CMK (cell line): ENCODE results near the gene SUCLG1.
"Not testable (repeated sequence)": the region's sequence is repeated elsewhere in the genome, so short reads cannot be mapped to it uniquely, and the experiment has no call there.

Experiments
- DNase-seq: peaks from one replicate; pipeline ENCODE4 v3.0.0-alpha.2; 2010; ENCODE audit warnings: low read depth

Gene SUCLG1

DNA sequence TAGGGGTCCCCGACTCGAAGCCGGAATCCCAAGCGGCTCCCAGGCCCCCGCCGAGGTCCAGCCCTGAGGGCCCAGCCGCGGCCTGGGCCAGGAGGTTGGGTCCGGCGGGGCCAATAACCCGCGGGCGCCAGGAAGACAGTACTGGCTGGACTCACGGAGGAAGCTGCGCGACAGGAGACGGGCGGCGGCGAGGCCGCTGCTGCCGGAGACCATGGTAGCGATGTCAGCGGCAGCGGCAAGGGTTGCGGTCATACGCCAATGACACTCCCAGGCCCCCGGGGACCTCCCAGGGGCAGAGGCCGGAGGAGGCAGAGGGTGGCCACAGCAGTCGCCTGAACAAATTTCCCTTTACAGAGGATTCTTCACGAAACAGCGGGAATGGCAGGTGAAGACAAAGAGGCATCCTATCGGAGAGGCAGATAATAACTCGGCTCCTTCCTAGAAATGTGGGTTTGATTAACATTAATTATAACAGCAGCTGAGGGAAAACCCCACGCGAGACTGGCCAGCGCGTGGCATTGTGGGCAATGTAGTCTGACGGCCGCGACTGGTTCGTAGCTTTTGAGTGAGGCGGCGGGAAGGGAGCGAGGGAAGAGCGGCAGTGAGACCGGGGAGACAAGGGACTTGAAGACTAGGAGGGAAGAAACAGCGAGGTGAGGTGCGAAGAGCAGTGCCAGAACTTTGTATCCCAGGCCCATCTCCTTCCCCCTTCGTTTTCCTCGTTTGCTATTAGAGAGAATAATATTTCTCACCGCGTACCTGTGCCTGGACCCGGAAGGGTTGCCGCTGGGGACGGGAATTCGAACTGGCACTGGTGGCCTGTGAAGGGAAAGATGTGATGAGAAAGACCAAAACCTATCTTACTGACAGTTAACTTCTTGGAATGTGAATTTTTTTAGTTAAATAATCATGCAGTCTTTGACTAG lies at the start of gene SUCLG1:
Gene SUCLG1, minus strand, starts transcription at position 263 of the 926 bp plus-strand sequence. Its CDS starts 11 bp downstream, at position 252.
- DNase-seq = peak; percentile 71

- DNase-seq = no peak
These were observed 39.2 kb upstream of the SUCLG1 start for GRCh38 chr2:84498150-84498799.

DNA sequence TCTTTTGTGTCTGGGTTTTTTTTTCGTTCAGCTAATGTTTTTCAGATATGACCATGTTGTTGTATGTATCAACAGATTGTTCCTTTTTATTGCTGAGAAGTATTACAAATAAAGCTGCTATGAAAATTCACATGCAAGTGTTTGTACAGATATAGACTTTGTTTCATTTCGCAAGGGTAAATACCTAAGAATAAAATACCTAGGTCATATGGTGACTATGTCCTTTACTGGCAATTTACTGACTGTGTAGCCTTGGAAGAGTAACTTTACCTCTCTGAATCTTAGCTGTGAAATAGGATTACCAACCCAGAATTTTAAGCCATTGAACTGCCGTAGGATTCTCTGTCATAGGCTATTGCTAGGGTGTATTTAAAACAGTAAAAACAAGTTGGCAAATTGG lies 38.2 kb upstream of the SUCLG1 start:
- no peak for DNase-seq

GRCh38 chr2:84496386-84496785 lies 37.3 kb upstream of the SUCLG1 start:
- DNase-seq = no peak

DNA sequence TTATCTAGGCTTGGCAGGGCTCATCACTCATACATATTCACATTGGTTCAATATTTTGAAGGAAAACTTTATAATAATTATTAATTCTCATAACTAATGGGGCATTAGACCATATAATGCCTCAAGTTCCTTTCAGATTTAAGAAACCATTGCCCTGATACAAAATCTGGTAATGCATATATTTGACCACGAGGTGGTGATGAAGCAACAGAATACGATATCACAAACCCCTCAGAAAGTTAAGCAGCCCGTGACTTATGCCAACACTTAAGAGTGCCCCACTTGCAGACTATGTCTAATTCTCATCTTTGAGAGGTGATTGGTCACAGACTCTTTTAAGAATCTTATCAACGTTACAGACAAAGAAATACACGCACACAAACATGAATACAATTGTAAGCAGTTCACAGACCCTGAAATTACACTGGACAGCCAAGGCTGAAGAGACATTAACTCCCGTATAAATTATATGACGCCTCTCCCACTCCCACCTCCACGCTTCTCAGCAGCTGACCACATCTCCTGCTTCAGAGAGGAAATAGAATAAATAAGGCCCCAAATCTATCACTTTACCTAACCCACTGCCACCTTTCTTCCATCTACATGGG lies 36.6 kb upstream of the SUCLG1 start:
- no peak for DNase-seq

GRCh38 chr2:84494070-84494469 lies 35.0 kb upstream of the SUCLG1 start:
- DNase-seq = no peak

- no peak for DNase-seq
These were observed 34.4 kb upstream of the SUCLG1 start for GRCh38 chr2:84493514-84493913.

DNA sequence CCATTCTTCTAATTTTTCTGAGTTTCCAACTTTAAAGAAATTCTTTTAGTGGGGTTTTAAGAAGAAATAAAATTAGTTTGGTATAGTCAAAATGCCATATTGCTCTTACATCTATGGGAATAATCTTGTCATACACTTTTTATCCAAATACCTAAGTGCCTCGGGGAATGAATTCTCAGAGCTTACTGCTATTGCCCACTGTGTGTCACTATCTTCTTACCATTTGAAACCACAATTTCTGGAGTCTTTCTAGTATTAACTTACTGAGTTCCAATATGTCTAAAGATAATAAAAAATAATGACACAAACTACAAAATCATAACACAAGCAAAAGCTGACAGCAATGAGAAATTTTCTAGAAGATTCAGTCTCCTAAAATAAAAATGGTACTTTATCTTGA lies 33.5 kb upstream of the SUCLG1 start:
- no peak for DNase-seq

DNA sequence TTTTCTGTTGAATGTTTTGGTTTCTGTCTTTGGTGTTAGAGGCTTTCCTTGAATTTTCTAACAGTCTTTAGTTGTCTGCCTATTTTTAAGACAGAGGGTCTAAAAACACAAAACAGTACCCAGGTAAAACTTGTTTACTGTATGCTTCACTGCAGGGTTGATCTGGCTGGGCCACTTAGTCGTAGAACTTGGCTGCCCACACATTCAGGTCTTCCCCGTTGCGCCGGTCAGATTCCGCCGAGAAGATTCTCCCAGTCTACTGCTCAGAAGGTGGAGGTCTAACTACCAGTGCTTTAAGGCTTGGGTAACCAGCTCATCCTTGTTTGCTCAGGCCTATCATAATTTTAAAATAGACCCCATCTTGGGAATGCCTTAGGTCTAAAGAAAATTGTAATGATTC lies 32.7 kb upstream of the SUCLG1 start:
- no peak for DNase-seq

DNA sequence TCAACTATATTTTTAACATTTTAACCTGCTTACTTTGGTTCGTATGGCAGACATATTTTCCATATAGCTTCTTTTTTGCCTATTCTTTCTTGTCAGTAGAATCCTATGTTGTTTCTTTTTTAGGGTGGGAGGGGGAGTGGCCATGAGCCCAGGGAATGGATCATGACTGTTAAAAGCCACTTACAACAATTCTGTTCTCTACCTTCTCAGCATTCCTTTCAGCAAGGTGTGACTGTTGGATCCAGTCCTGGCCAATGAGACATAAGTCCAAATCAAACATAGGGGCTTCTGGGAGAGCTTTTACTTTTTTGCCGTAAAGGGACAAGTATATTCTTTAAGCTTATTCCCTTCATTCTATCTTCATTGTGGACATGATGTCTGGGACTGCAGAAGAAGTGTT lies 32.2 kb upstream of the SUCLG1 start:
- DNase-seq = no peak

- DNase-seq = no peak
These were observed 28.4 kb upstream of the SUCLG1 start for GRCh38 chr2:84487298-84487996.

- no peak for DNase-seq
These were observed 27.5 kb upstream of the SUCLG1 start for GRCh38 chr2:84486441-84487115.

DNA sequence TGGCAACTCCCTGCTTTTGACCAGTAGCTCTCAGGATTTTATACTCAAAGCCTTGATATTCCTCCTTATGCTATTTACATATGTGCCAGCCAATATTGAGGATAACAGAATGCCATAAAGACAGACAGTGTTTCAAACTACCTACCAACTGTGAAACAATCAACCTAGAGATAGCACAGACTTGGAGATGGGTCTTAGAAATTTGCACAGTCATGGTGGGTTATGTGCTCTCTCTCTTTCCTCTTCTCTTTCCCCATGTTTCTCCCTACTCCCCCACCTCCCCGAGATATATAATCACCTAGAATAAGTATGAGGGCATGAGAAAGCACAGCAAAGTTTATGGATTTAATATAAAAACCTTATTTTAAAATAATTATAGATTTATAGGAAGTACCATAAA lies 24.2 kb upstream of the SUCLG1 start:
- no peak for DNase-seq

DNA sequence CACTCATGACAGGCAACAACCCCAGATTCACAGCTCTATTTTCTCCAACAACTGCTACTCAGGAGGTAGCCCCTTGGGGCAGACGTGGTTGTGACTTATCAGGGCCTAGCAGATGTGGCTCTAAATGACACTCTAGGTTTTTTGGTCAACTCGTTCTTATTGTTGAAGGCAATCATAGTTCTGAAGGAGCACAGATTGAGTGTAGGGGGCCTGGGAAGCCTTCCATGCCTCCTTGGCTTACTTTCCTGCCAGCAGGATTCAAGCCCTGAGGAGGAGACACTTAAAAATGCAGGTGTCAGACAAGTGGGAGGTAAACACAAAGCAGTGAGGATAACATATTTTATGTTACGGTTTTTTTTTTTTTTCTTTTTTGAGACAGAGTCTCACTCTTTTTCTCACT lies 23.5 kb upstream of the SUCLG1 start:
- DNase-seq = no peak

- DNase-seq = no peak
These were observed 22.6 kb upstream of the SUCLG1 start for GRCh38 chr2:84481702-84482101.

- no peak for DNase-seq
These were observed 19.8 kb upstream of the SUCLG1 start for GRCh38 chr2:84478867-84479266.

- DNase-seq = no peak
These were observed 18.8 kb upstream of the SUCLG1 start for GRCh38 chr2:84477886-84478285.

- no peak for DNase-seq
These were observed 15.1 kb upstream of the SUCLG1 start for GRCh38 chr2:84474176-84474575.

- no peak for DNase-seq
These were observed 13.9 kb upstream of the SUCLG1 start for GRCh38 chr2:84472856-84473565.

DNA sequence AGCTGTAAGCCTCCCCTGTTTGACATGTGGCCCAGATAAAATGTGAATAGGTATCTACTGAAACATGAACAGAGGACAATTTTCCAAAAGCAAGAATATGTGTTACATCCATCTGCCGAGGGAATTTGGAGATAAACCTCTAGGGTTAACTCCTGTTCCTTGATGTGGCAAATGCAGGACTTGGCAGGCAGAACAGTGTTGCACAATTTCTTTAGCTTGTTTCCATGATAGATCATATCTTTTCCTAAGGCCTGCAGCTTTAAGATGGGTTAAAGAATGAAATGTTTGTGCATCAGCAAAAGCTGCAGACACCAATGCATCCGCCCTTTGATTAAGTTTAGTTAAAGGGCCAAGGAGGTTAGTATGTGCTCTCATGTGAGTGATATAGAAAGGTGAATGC lies 13.3 kb upstream of the SUCLG1 start:
- not testable (repeated sequence) for DNase-seq

DNA sequence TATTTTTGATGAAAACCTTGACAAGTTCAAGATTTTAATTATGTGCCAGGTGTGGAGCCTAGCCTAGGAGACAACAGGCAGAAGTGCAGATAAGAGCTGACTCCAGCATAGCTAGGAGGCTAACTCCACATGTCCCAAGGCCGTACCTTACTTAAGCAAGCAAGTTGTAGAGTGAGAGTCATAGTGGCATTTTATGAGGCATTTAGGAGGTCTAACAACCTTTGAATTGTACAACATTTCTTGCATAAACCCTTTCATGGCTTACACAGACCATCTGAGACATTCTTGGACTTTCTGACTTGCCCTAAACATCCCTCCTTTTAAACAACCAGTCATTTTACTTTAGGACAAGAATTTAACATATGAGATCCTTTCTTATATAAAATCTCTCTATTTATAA lies 8.3 kb upstream of the SUCLG1 start:
- DNase-seq = no peak
